MCF 10A (cell line): ENCODE results near the gene GNRH2. TPM values are rescaled to one million over a fixed set of nuclear protein-coding genes. Genes with fewer than 3 reads are reported as not detected.

Source experiments
- BruUV-seq: library from RNA; stranded (reverse); fragments of 400-500 nt; replicated peaks from 2 replicates; lab custom pipeline; 2021; lab: Mats Ljungman, UMichigan
- CTCF ChIA-PET: fragments of 300-600 bp; sonication (Branson Sonifier 250); formaldehyde crosslinking; extraction: SDS; loops from one replicate; lab custom pipeline; 2021; ENCODE audit warnings: antibody characterized with exemption, inconsistent platforms; lab: Yijun Ruan, JAX
- POLR2A ChIA-PET: fragments of 300-600, 350-650 bp; sonication (Branson Sonifier 250); formaldehyde crosslinking; extraction: SDS; loops from one replicate; lab custom pipeline; 2020; ENCODE audit warnings: antibody characterized with exemption, inconsistent platforms; lab: Yijun Ruan, JAX
- DNase-seq: peaks from one replicate; pipeline ENCODE4 v3.0.0-alpha.2; 2018; ENCODE audit not compliant: unreplicated experiment
- H3K27ac Mint-ChIP-seq: one replicate; pipeline ENCODE4 v1.8.0; 2022; ENCODE audit warnings: mild to moderate bottlenecking, low read depth, mixed read lengths; ENCODE audit not compliant: unreplicated experiment
- H3K27me3 Mint-ChIP-seq: one replicate; pipeline ENCODE4 v1.8.0; 2022; ENCODE audit warnings: mixed read lengths; ENCODE audit not compliant: insufficient read depth, unreplicated experiment
- H3K36me3 Mint-ChIP-seq: one replicate; pipeline ENCODE4 v1.8.0; 2022; ENCODE audit warnings: mild to moderate bottlenecking, moderate library complexity, mixed read lengths; ENCODE audit not compliant: insufficient read depth, unreplicated experiment
- H3K4me1 Mint-ChIP-seq: one replicate; pipeline ENCODE4 v1.8.0; 2022; ENCODE audit warnings: mixed read lengths; ENCODE audit not compliant: insufficient read depth, unreplicated experiment
- H3K4me3 Mint-ChIP-seq: one replicate; pipeline ENCODE4 v1.8.0; 2022; ENCODE audit warnings: mild to moderate bottlenecking, moderate library complexity, mixed read lengths; ENCODE audit not compliant: unreplicated experiment
- H3K9me3 Mint-ChIP-seq: one replicate; pipeline ENCODE4 v1.8.0; 2022; ENCODE audit warnings: mixed read lengths; ENCODE audit not compliant: unreplicated experiment
- intact Hi-C: fragments of 100-400 bp; cut with micrococcal nuclease; formaldehyde crosslinking; loops from 2 replicates; pipeline ENCODE4 v1.14.1; 2022
- total RNA-seq: library from RNA; stranded (reverse); gene quantifications from 2 replicates; pipeline ENCODE4 v1.2.3, GENCODE V29; 2022
- TF ChIP-seq, protein P1 (sequence below): fragments of 200-600 bp; IDR thresholded peaks from one replicate; pipeline ENCODE4 v1.8.0; 2022; ENCODE audit warnings: antibody characterized with exemption, mild to moderate bottlenecking; ENCODE audit not compliant: unreplicated experiment

GNRH2 gene
- total RNA-seq, 1 experiment from 2014 or later = 1.0 TPM

DNA sequence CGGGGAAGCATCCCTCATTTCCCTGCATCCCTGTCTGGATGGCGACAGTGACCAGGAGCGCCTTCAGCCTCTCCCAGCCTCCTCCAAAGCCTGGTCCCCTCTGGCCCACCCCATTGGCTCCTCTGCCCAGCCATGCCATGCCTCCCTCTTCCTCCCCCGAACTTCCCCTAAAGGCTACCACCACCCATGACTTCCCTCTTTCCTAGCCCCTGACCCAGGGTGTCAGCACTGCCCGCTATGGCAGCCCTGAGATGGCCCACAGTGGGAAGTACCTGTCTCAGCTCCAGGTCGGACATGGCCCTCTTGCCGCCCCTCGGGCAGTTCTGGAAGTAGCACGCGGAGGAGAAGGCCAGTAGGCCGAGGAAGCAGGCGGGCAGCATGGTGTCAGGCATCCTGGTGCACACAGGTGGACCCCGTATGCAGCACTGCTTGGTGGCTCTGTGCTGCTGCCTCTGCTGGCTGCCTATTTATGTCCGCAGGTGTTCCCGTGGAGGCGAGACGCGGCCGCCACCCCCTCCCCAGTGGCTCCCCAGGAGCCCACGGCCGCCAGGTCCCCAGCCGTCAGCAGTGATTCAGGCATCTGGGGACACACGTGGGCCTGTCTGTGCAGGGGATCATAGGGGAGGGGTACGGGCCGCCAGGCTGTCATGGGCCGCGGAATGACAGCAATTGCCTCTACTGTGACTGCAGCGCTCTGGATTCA is 41.0 kb downstream of the GNRH2 start, which contains the start of gene AVP:
Gene AVP (minus strand): TSS at position 442 of the 703 bp plus-strand sequence. CDS start 50 bp downstream, at position 392.
- Mint-ChIP-seq H3K9me3 (no peaks in the 10 kb centered on the region), H3K36me3 (no peaks in the 10 kb centered on the region), H3K27ac (no peak within 1 kb of the TSS), H3K27me3 (peaks cover 31% of the 10 kb centered on the region), H3K4me1 (peaks cover 9% of the 10 kb centered on the region), H3K4me3 (no peak within 1 kb of the TSS)
- no TSS peak for BruUV-seq
- ChIA-PET POLR2A (interaction anchor here (0.6 kb wide), 2 partner anchors 38 to 324 kb away, joined by 3 read pairs; no protein-coding TSS in a partner anchor), CTCF (no interaction called here)
- intact Hi-C loops = no loop called here
- DNase-seq = no peak
- TF ChIP-seq, protein P1, sequence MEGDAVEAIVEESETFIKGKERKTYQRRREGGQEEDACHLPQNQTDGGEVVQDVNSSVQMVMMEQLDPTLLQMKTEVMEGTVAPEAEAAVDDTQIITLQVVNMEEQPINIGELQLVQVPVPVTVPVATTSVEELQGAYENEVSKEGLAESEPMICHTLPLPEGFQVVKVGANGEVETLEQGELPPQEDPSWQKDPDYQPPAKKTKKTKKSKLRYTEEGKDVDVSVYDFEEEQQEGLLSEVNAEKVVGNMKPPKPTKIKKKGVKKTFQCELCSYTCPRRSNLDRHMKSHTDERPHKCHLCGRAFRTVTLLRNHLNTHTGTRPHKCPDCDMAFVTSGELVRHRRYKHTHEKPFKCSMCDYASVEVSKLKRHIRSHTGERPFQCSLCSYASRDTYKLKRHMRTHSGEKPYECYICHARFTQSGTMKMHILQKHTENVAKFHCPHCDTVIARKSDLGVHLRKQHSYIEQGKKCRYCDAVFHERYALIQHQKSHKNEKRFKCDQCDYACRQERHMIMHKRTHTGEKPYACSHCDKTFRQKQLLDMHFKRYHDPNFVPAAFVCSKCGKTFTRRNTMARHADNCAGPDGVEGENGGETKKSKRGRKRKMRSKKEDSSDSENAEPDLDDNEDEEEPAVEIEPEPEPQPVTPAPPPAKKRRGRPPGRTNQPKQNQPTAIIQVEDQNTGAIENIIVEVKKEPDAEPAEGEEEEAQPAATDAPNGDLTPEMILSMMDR = no peak

DNA sequence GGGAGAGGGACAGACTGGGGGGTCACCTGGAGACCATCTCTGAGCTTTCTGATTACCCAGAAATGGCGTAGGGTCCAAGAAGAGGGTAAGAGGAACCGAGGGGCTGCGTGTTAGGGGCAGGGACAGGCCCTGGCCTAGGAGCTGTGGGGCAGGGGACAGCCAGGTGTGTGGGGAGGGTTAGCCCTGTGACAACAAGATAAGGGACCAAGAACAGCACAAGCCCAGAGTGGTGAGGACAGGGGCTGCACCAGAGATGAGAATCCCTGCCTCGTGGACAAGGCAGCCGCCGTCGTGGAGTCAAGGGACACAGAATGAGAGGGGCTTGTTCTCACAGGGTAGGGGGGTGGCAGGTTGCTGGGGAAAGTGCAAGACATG is 41.6 kb downstream of the GNRH2 start:
- no peaks in the 10 kb centered on the region for H3K36me3 Mint-ChIP-seq
- ChIA-PET POLR2A (interaction anchor here (0.6 to 0.8 kb wide), 2 partner anchors 33 to 39 kb away, joined by 3 read pairs; no protein-coding TSS in a partner anchor), CTCF (no interaction called here)
- H3K27ac Mint-ChIP-seq = no peak overlapping the region
- H3K27me3 Mint-ChIP-seq = peaks cover 31% of the 10 kb centered on the region
- peaks cover 9% of the 10 kb centered on the region for H3K4me1 Mint-ChIP-seq
- no peaks in the 10 kb centered on the region for H3K9me3 Mint-ChIP-seq
- TF ChIP-seq, protein P1 = no peak
- DNase-seq = no peak
- no peak overlapping the region for H3K4me3 Mint-ChIP-seq
- intact Hi-C loops = no loop called here
- no TSS peak for BruUV-seq

DNA sequence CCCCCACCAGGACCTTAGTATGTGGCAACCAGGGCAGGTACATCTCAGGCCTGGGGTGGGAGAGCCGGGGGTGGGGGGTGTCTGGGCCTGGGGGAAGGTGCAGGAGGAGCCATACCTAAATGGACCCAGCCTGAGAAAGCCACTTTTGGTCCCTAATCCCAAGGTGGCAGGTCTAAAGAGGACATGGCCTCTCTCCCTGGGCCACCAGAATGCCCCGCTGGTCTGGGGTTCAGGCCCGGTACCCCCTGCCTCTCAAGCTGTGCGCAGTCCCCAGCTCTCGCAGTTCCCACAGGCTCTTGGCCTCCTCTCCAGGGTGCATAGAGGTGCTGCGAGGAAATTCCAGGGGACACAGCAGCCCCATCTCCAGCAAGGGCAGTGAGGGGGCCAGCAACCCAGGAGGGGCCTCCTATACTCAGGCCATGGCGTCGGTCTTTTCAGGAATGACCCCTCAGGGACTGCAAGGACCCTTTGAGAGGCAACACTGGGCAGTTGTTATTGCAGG is 42.2 kb downstream of the GNRH2 start:
- Mint-ChIP-seq H3K36me3 (no peaks in the 10 kb centered on the region), H3K27ac (no peak overlapping the region), H3K27me3 (peaks cover 31% of the 10 kb centered on the region), H3K9me3 (no peaks in the 10 kb centered on the region), H3K4me1 (peaks cover 9% of the 10 kb centered on the region), H3K4me3 (no peak overlapping the region)
- TF ChIP-seq, protein P1 = no peak
- no TSS peak for BruUV-seq
- intact Hi-C loops = no loop called here
- ChIA-PET CTCF (interaction anchor here (0.8 to 2.2 kb wide), 4 partner anchors 12 to 230 kb away, joined by 4 to 10 read pairs (median 4); no protein-coding TSS in a partner anchor), POLR2A (interaction anchor here (0.6 to 0.8 kb wide), 2 partner anchors 32 to 39 kb away, joined by 3 read pairs; no protein-coding TSS in a partner anchor)
- no peak for DNase-seq

DNA sequence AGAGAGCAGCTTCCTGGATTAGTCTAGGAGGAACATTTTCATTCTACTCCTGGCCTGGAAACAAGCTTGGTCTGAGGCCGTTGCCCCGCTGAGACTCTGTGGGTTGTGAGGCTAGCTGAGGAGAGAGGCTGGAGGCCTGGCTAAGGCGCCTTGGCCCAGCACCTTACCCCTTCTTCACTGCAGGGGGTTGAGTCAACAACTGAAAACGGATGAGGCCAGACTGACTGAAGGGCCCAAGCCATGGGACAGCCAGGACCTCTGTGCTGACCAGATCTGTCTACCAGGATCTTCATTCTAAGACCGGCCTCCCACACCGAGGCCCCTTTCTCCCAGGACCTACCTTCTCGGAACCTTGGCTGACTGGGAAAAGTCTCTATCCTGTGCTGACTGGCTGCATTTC is 44.6 kb downstream of the GNRH2 start:
- H3K27me3 Mint-ChIP-seq = peaks cover 12% of the 10 kb centered on the region

More for the DNA sequence above, 44.6 kb downstream of the GNRH2 start:
- intact Hi-C loops = no loop called here
- Mint-ChIP-seq H3K4me1 (no peaks in the 10 kb centered on the region), H3K4me3 (no peak overlapping the region), H3K36me3 (no peaks in the 10 kb centered on the region), H3K9me3 (no peaks in the 10 kb centered on the region), H3K27ac (no peak overlapping the region)
- no TSS peak for BruUV-seq
- CTCF ChIA-PET = interaction anchor here (1.0 kb wide), 1 partner anchor 36 kb away, joined by 3 read pairs; no protein-coding TSS in a partner anchor
- DNase-seq = no peak
- TF ChIP-seq, protein P1 = no peak
- POLR2A ChIA-PET = interaction anchor here (0.8 to 2.0 kb wide), 2 partner anchors 8 to 16 kb away, joined by 4 to 5 read pairs; no protein-coding TSS in a partner anchor
